ENCODE data around the gene TRPM1.

The TRPM1 gene

DNA sequence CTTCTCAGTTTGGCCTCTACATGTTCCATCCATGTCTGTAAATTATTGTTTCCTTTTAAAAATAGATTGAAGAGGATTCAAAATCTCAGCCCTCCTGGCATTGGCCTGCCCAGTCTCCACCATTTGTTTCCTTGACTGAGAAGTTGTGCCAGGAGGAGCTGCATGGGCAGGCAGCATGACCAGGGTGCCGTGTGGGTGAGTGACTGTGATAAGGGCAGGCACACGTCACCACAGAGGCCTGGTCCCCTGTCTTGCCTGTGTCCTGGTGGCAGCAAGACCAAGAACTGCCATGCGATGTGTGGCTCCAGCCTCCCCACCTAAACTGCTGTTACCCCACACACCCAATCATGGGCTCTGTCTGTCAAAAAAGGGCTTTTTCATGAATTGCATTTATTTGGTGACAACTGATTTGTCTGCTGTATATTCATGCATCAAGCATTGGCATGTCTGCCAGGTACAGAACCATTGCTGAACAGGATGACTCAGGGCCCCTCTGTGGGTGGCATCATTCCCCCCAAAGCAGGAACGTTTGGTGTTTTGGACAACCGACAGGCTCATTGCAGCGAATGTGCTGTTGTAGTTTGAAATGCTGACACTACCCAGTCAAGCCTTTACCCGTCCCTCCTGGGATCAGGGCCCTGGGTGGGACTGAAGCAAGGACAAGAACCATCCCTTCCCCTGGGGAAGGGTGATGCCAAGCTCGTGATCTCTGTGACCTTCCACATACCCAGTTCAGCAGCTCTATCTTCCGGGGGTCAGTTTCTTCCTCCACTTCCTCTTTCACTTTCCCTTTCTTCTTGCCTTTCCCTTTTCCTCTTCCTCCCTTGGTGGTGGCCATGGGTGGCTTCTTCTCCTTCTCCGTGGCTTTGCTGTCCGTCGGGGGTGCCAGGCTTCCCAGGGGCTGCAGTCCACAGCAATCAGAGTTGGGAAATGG, 51.6 kb downstream of the TRPM1 start:
- no peak for DNase-seq (ENCODE audit: low spot score in 2 of 2)
- H3K27me3 Mint-ChIP-seq: peaks cover 11% of the 10 kb centered on the region
- H3K9me3 Mint-ChIP-seq: no peaks in the 10 kb centered on the region
- peak overlapping the region; percentile 8 for H3K4me3 Mint-ChIP-seq
- H3K4me1 Mint-ChIP-seq: peaks cover 7% of the 10 kb centered on the region
- ATAC-seq (replicated peaks; ENCODE audit: extremely low read depth, poor library complexity, severe bottlenecking): no peak
- H3K36me3 Mint-ChIP-seq (ENCODE audit: insufficient read depth): no peaks in the 10 kb centered on the region
- peak overlapping the region; percentile 75 for H3K27ac Mint-ChIP-seq (ENCODE audit: low read depth)

DNA sequence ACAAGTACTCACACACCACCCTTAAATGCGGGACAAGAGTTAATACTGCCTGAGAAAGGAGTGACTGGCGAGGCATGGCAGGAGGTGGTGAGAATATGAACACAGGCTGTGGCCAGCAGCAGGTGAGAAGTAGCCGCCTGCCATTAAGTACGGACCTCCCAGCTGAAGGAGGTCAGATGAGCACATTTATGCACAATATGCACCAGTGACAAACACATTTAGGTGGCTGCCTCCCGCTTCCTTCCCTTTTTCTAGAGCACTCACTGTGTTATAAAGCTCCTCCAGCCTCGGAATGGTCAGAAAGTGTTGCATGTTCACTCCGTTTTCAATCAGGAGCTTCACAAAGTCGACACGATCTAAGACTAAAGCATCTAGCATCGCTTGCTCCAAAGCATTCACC, 52.4 kb downstream of the TRPM1 start:
- Mint-ChIP-seq H3K4me3 (no peak overlapping the region), H3K4me1 (peaks cover 7% of the 10 kb centered on the region), H3K9me3 (no peaks in the 10 kb centered on the region), H3K27ac (ENCODE audit: low read depth) (no peak overlapping the region), H3K27me3 (peaks cover 17% of the 10 kb centered on the region), H3K36me3 (ENCODE audit: insufficient read depth) (no peaks in the 10 kb centered on the region)
- ATAC-seq (replicated peaks; ENCODE audit: extremely low read depth, poor library complexity, severe bottlenecking) (no peak), DNase-seq (ENCODE audit: low spot score in 2 of 2) (no peak)

DNA sequence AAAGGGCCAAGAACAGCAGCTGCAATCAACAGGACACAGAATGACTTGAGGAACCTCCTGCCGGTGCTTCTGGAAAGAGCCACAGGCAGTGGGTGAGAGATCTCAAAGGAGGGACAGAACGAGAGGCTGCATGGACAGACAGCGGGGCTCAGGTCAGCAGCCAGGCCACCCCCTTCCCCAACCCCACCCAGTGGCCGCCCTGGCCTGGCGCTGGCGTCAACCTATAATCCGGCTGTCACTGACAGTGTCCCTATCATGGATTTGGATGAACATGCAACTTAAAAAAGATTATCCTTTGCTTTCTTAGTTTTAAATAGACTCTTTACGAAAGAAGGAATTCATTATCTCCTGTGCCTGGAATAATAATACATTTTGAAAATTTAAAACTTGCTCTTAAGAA, 54.1 kb downstream of the TRPM1 start:
- H3K4me3 Mint-ChIP-seq: no peak overlapping the region
- no peak for ATAC-seq (replicated peaks; ENCODE audit: extremely low read depth, poor library complexity, severe bottlenecking)
- H3K27me3 Mint-ChIP-seq: peaks cover 28% of the 10 kb centered on the region

DNA sequence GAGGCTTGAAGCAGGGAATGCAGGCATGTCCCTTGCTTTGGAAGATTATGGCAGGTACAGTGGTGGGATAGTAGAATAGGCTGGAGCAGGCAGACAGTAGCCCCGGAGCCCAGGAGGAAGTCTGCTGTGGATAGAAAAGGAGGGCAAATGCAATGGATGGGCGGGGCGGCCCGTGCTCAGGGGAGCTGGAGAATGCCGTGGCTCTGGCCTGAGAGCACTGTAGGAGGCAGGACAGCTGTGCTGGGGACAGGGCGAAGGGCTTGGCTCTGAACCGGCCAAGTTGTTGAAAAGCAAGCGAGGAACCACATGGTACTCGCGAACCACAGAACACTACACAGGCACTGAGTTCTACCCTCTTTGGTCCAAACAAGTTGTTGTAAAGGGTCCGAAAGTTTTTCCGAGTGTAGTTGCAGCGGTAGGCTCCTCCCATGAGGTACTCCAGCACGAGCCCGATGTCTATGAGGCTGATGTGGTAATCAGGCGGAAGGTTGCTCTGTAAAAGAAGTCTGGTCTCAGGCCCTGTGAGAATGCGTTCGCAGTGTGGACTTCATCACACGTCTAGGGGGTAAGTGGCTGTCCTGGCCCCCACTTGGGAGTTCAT, 54.7 kb downstream of the TRPM1 start:
- DNase-seq (ENCODE audit: low spot score in 2 of 2) (no peak), ATAC-seq (replicated peaks; ENCODE audit: extremely low read depth, poor library complexity, severe bottlenecking) (no peak)
- H3K36me3 Mint-ChIP-seq (ENCODE audit: insufficient read depth): no peaks in the 10 kb centered on the region
- peaks cover 33% of the 10 kb centered on the region for H3K27me3 Mint-ChIP-seq
- H3K4me3 Mint-ChIP-seq: no peak overlapping the region
- no peak overlapping the region for H3K27ac Mint-ChIP-seq (ENCODE audit: low read depth)
- no peaks in the 10 kb centered on the region for H3K9me3 Mint-ChIP-seq
- peaks cover 7% of the 10 kb centered on the region for H3K4me1 Mint-ChIP-seq

More for the DNA sequence above, 54.1 kb downstream of the TRPM1 start:
- Mint-ChIP-seq H3K27ac (ENCODE audit: low read depth) (no peak overlapping the region), H3K9me3 (no peaks in the 10 kb centered on the region), H3K4me1 (peaks cover 7% of the 10 kb centered on the region), H3K36me3 (ENCODE audit: insufficient read depth) (no peaks in the 10 kb centered on the region)
- DNase-seq (ENCODE audit: low spot score in 2 of 2): no peak

DNA sequence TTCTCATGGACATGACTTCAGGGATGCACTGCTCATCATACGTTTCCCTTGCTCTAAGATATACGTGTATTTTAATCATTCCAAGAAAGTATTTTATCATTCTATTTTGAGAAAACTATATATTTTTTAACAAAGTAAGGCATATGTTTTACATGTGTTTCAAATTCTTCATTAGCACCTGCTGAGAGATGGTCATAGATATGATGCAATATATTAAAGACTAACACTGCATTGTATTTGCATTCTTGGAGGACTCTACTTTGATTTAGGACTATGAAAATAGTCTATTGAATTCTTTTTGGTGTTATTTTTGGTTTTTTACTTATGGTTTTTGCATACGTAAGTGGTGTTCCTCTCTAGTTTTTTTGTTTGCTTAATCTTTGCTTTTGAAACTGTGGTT, 55.9 kb downstream of the TRPM1 start:
- Mint-ChIP-seq H3K4me3 (no peak overlapping the region), H3K4me1 (peaks cover 5% of the 10 kb centered on the region), H3K27ac (ENCODE audit: low read depth) (no peak overlapping the region), H3K27me3 (peaks cover 42% of the 10 kb centered on the region), H3K9me3 (no peaks in the 10 kb centered on the region), H3K36me3 (ENCODE audit: insufficient read depth) (no peaks in the 10 kb centered on the region)
- ATAC-seq (replicated peaks; ENCODE audit: extremely low read depth, poor library complexity, severe bottlenecking): no peak
- DNase-seq (ENCODE audit: low spot score in 2 of 2): no peak

DNA sequence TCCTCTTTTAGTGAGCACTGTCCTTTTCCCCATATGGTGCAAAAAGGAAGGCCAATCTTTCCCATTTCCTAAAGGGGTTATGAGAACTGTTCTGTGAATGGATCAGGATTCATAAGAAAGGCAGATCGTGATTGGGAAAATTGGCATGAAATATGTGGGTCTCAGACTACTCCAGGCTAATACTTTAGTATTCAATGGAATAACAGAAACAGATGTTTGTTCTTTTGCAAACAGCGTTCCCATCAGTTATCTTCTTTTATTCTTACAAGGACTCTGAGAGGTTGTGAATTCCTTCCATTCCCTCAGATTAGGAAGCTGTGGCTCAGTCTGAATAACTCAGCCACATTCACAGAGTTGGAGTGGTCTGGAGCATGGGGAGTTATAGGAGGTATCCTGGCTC, 58.8 kb downstream of the TRPM1 start:
- Mint-ChIP-seq H3K4me3 (no peak overlapping the region), H3K4me1 (no peaks in the 10 kb centered on the region), H3K9me3 (no peaks in the 10 kb centered on the region), H3K36me3 (ENCODE audit: insufficient read depth) (no peaks in the 10 kb centered on the region), H3K27me3 (peaks cover 52% of the 10 kb centered on the region), H3K27ac (ENCODE audit: low read depth) (no peak overlapping the region)
- no peak for ATAC-seq (replicated peaks; ENCODE audit: extremely low read depth, poor library complexity, severe bottlenecking)
- DNase-seq (ENCODE audit: low spot score in 2 of 2): no peak

DNA sequence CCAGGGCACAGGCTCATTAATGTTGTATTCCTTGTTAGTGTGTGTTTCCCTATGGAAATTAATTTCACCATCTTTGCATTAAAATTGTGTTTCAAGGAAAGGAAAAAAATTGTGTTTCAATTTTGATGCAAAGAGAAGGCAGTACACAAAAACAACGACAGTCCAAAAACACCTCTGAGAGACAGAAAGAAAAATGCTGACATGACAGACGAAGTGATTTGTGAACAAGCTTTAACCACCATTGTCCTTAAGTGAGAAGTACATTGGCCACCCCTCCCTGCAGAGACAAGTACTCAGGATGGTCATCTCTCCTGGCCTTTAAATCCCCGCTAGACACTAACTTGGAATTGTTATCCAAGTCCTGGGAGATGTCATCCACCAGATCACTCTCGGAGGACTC, 59.9 kb downstream of the TRPM1 start:
- Mint-ChIP-seq H3K4me1 (no peaks in the 10 kb centered on the region), H3K27me3 (peaks cover 48% of the 10 kb centered on the region), H3K27ac (ENCODE audit: low read depth) (no peak overlapping the region), H3K36me3 (ENCODE audit: insufficient read depth) (no peaks in the 10 kb centered on the region), H3K4me3 (no peak overlapping the region), H3K9me3 (no peaks in the 10 kb centered on the region)
- ATAC-seq (replicated peaks; ENCODE audit: extremely low read depth, poor library complexity, severe bottlenecking) (no peak), DNase-seq (ENCODE audit: low spot score in 2 of 2) (no peak)

DNA sequence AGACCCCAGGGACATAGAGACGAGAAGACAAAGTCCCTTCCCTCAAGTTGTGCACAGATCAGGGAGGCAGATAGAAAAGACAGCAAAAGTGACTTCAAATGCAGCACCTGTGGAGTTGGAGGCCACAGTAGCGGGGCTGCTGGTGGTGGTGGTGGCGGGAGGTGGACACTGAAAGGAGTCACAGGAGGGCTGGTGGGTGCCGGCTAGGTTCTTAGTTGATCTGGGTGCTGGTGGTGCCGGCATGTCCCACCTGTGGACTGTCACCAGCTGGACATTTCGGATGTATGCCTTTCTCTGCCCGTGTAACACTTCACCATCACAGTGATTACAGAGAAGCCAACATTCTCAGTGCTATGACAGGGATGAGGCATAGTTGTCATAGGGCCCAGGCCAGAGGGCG, 60.9 kb downstream of the TRPM1 start:
- peaks cover 41% of the 10 kb centered on the region for H3K27me3 Mint-ChIP-seq
- DNase-seq (ENCODE audit: low spot score in 2 of 2): no peak
- no peak overlapping the region for H3K4me3 Mint-ChIP-seq
- H3K27ac Mint-ChIP-seq (ENCODE audit: low read depth): no peak overlapping the region
- no peak for ATAC-seq (replicated peaks; ENCODE audit: extremely low read depth, poor library complexity, severe bottlenecking)
- no peaks in the 10 kb centered on the region for H3K36me3 Mint-ChIP-seq (ENCODE audit: insufficient read depth)
- no peaks in the 10 kb centered on the region for H3K4me1 Mint-ChIP-seq
- no peaks in the 10 kb centered on the region for H3K9me3 Mint-ChIP-seq

DNA sequence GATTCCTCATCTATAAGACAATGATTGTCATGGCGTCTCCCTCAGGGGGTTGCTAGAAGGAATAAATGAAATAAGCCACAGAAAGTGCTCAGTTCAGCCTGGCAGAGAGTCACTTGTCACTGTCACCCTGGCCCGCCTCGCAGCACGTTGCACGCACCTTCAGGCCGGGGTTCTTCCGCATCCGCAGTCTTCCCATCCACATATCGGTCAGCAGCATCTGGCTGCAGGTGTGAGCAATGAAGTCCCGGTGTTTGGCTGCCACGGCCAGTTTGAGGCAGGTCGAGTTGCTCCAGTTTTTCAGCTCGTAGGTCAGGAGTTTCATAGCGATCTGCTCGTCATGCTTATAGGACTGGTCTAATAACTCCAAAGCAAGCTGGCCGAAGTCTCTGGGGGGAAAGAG, 61.6 kb downstream of the TRPM1 start:
- Mint-ChIP-seq H3K4me1 (no peaks in the 10 kb centered on the region), H3K9me3 (no peaks in the 10 kb centered on the region), H3K27ac (ENCODE audit: low read depth) (no peak overlapping the region), H3K4me3 (no peak overlapping the region), H3K27me3 (peaks cover 41% of the 10 kb centered on the region), H3K36me3 (ENCODE audit: insufficient read depth) (no peaks in the 10 kb centered on the region)
- DNase-seq (ENCODE audit: low spot score in 2 of 2) (no peak), ATAC-seq (replicated peaks; ENCODE audit: extremely low read depth, poor library complexity, severe bottlenecking) (no peak)

DNA sequence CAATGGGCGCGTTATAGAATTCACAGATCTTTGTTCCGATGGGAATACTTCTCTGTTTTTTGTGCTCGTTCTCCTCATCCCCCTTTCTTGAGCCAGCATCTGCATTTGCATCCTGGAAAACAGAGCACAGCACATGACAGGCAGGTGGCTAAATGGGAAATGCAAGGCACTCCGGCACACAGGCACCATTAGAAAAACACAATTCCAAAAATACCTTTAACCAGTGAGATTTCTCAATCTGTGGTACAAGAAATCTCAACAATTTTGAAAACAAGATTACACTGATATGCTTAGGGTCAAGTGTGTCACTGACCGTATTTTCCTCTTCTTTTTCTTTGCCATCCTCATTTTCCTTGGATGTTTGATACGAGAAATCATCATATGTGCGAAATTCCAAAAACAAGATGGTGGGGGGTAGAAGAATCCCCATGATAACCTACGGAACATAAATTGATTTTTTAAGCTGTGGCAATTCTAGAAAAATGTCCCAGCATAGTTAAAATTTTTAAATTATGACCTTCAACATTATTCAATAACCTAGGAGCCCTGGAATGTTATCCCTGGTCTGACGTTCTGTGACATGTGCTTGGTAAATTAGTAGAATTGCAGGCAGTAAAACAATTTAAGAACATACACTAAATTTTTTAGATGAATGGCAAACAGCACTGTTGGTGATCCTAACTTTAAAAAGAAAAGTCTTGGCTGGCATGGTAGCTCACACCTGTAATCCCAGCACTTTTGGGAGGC, 63.6 kb downstream of the TRPM1 start:
- Mint-ChIP-seq H3K27ac (ENCODE audit: low read depth) (no peak overlapping the region), H3K4me1 (no peaks in the 10 kb centered on the region), H3K4me3 (no peak overlapping the region), H3K36me3 (ENCODE audit: insufficient read depth) (no peaks in the 10 kb centered on the region), H3K9me3 (no peaks in the 10 kb centered on the region), H3K27me3 (peaks cover 29% of the 10 kb centered on the region)
- DNase-seq (ENCODE audit: low spot score in 2 of 2) (no peak), ATAC-seq (replicated peaks; ENCODE audit: extremely low read depth, poor library complexity, severe bottlenecking) (no peak)

DNA sequence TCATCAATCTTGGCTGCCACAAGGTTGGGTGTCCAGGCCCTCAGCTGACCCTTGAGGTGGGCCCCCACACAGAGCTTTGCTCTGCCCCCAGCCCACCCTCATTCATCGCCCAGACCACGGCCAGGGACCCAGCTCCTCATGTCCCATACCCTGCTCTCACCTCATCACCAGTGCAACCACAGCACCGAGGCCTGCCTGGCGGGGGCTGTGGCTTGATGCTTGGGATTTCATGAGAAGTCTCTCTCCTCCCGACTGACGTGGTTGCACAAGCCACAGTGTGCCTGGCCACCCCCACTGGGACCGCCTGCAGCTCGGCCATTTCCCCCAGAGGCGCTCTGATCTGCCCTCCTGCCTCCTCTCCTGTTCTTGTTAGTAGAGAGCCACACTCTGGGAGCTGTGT, 64.7 kb downstream of the TRPM1 start:
- no peaks in the 10 kb centered on the region for H3K4me1 Mint-ChIP-seq
- ATAC-seq (replicated peaks; ENCODE audit: extremely low read depth, poor library complexity, severe bottlenecking): no peak
- no peak overlapping the region for H3K27ac Mint-ChIP-seq (ENCODE audit: low read depth)
- no peak for DNase-seq (ENCODE audit: low spot score in 2 of 2)
- peaks cover 18% of the 10 kb centered on the region for H3K27me3 Mint-ChIP-seq
- H3K4me3 Mint-ChIP-seq: no peak overlapping the region
- H3K36me3 Mint-ChIP-seq (ENCODE audit: insufficient read depth): no peaks in the 10 kb centered on the region
- H3K9me3 Mint-ChIP-seq: no peaks in the 10 kb centered on the region

DNA sequence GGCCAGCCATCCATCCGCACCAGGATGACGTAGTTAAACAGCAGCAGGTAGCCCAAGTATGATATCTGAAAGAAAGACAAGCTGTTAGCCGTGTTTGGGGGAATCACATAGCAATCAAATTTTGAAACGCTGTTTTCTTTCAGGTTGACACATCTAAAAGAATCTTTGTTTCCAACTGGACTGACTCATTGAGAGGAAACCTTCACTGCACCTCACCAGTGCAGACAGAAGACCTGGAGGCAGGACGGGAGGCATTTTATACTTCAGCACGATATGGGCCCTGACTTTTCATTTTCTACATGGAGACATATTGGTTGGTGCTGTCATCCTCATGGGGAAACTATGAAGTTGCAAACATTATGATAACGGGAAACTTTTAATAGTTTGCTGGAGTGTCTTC, 65.9 kb downstream of the TRPM1 start:
- Mint-ChIP-seq H3K9me3 (no peaks in the 10 kb centered on the region), H3K4me1 (no peaks in the 10 kb centered on the region), H3K36me3 (ENCODE audit: insufficient read depth) (no peaks in the 10 kb centered on the region), H3K4me3 (no peak overlapping the region), H3K27me3 (peaks cover 10% of the 10 kb centered on the region), H3K27ac (ENCODE audit: low read depth) (no peak overlapping the region)
- ATAC-seq (replicated peaks; ENCODE audit: extremely low read depth, poor library complexity, severe bottlenecking): no peak
- DNase-seq (ENCODE audit: low spot score in 2 of 2): no peak

DNA sequence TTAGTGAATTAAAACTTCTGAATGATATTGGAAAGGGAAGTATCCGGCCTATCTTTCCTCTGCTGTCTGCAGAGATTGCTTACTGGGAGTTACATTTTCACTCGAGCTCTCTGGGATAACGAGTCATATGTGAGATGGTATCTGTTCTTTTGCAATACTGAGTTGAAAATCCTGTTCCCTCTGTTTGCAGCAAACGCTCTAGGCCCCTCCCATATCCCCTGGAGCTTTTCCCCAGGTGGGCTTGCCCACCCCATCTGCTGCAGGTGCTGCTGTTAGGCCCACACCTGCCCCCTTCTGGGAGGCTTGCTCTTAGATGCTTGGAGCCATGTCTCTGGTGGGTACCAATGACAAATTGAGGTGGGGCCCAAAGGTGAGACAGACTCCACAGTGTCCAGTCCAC, 67.4 kb downstream of the TRPM1 start:
- ATAC-seq (replicated peaks; ENCODE audit: extremely low read depth, poor library complexity, severe bottlenecking) (no peak), DNase-seq (ENCODE audit: low spot score in 2 of 2) (no peak)
- Mint-ChIP-seq H3K27ac (ENCODE audit: low read depth) (no peak overlapping the region), H3K4me3 (no peak overlapping the region), H3K9me3 (no peaks in the 10 kb centered on the region), H3K27me3 (peaks cover 5% of the 10 kb centered on the region), H3K4me1 (no peaks in the 10 kb centered on the region), H3K36me3 (ENCODE audit: insufficient read depth) (no peaks in the 10 kb centered on the region)

Measured in central memory CD8-positive, alpha-beta T cell (primary cell).